Trophoblast cell (in vitro differentiated cells and primary cell): ENCODE results near the gene TRMT61A.

ENCODE experiments used
- DNase-seq, 2 donors: peaks; one replicate each; pipeline ENCODE4 v3.0.0-alpha.2; 2016
- H2AFZ ChIP-seq: 2 replicates; pipeline ENCODE4 v1.6.1; 2013; ENCODE audit warnings: low read length, moderate library complexity, mild to moderate bottlenecking; ENCODE audit not compliant: insufficient read depth, poor library complexity
- H2AK5ac ChIP-seq: 2 replicates; pipeline ENCODE4 v1.6.1; 2013; ENCODE audit warnings: mild to moderate bottlenecking, low read length
- H2BK120ac ChIP-seq: 2 replicates; pipeline ENCODE4 v1.6.1; 2013; ENCODE audit warnings: low read length, mild to moderate bottlenecking, moderate library complexity; ENCODE audit not compliant: insufficient read depth, poor library complexity
- H2BK12ac ChIP-seq: 2 replicates; pipeline ENCODE4 v1.6.1; 2013; ENCODE audit warnings: mild to moderate bottlenecking, low read length, moderate library complexity
- H2BK5ac ChIP-seq: 2 replicates; pipeline ENCODE4 v1.6.1; 2013; ENCODE audit warnings: low read length, low read depth, moderate library complexity, mild to moderate bottlenecking; ENCODE audit not compliant: poor library complexity
- H3K14ac ChIP-seq: 2 replicates; pipeline ENCODE4 v1.6.1; 2013; ENCODE audit warnings: mild to moderate bottlenecking, low read length
- H3K18ac ChIP-seq: 2 replicates; pipeline ENCODE4 v1.6.1; 2013; ENCODE audit warnings: mild to moderate bottlenecking, low read length
- H3K23ac ChIP-seq: 2 replicates; pipeline ENCODE4 v1.6.1; 2013; ENCODE audit warnings: low read length
- H3K27ac ChIP-seq: 2 replicates; pipeline ENCODE4 v1.5.1; 2013; ENCODE audit warnings: low read depth, mild to moderate bottlenecking, inconsistent platforms, low read length, moderate library complexity
- H3K27me3 ChIP-seq: 2 replicates; pipeline ENCODE4 v1.6.1; 2013; ENCODE audit warnings: inconsistent platforms, mild to moderate bottlenecking, low read length, moderate library complexity; ENCODE audit not compliant: insufficient read depth
- H3K36me3 ChIP-seq, 2 experiments: 1 replicate in 1 of 2; 2 replicates in 1 of 2; pipeline ENCODE4 v1.6.1; 2013; ENCODE audit warnings: low read length in 2 of 2, mild to moderate bottlenecking in 2 of 2, moderate library complexity in 1 of 2; ENCODE audit not compliant: insufficient read depth in 2 of 2, control insufficient read depth in 1 of 2
- H3K4ac ChIP-seq: 2 replicates; pipeline ENCODE4 v1.6.1; 2013; ENCODE audit warnings: low read depth, mild to moderate bottlenecking, low read length, moderate library complexity
- H3K4me1 ChIP-seq, 2 experiments: 1 replicate in 1 of 2; 2 replicates in 1 of 2; pipeline ENCODE4 v1.6.1; 2013; ENCODE audit warnings: low read length in 2 of 2, mild to moderate bottlenecking in 2 of 2, moderate library complexity in 1 of 2; ENCODE audit not compliant: insufficient read depth in 2 of 2, control insufficient read depth in 1 of 2
- H3K4me2 ChIP-seq: 2 replicates; pipeline ENCODE4 v1.6.1; 2013; ENCODE audit warnings: inconsistent platforms, mild to moderate bottlenecking, low read length, moderate library complexity
- H3K4me3 ChIP-seq: 2 replicates; pipeline ENCODE4 v1.5.1; 2013; ENCODE audit warnings: mild to moderate bottlenecking, low read depth, low read length, inconsistent platforms
- H3K79me1 ChIP-seq: one replicate; pipeline ENCODE4 v1.6.1; 2013; ENCODE audit warnings: low read length
- H3K79me2 ChIP-seq: 2 replicates; pipeline ENCODE4 v1.6.1; 2013; ENCODE audit warnings: low read length, mild to moderate bottlenecking; ENCODE audit not compliant: control insufficient read depth, insufficient read depth, poor library complexity
- H3K9ac ChIP-seq: 2 replicates; pipeline ENCODE4 v1.6.1; 2013; ENCODE audit warnings: mild to moderate bottlenecking, low read length
- H3K9me3 ChIP-seq: 2 replicates; pipeline ENCODE4 v1.6.1; 2013; ENCODE audit warnings: low read depth, mild to moderate bottlenecking, control low read depth, inconsistent platforms, low read length; ENCODE audit not compliant: insufficient read depth
- H4K12ac ChIP-seq: 2 replicates; pipeline ENCODE4 v1.6.1; 2013; ENCODE audit warnings: low read depth, mild to moderate bottlenecking, low read length, moderate library complexity
- H4K8ac ChIP-seq: 2 replicates; pipeline ENCODE4 v1.6.1; 2013; ENCODE audit warnings: low read depth, mild to moderate bottlenecking, low read length, moderate library complexity
- H4K91ac ChIP-seq: one replicate; pipeline ENCODE4 v1.6.1; 2013; ENCODE audit warnings: low read depth, mild to moderate bottlenecking, low read length, moderate library complexity
- WGBS: extraction: QIAGEN DNeasy Blood & Tissue Kit; methylation state at CpG from one replicate; pipeline ENCODE4 v1.1.7; 2013; ENCODE audit warnings: missing lambda C conversion rate; ENCODE audit not compliant: insufficient read length, insufficient coverage; ENCODE audit errors: extremely low coverage; 5-methylcytosine and 5-hydroxymethylcytosine counted together

TRMT61A gene

DNA sequence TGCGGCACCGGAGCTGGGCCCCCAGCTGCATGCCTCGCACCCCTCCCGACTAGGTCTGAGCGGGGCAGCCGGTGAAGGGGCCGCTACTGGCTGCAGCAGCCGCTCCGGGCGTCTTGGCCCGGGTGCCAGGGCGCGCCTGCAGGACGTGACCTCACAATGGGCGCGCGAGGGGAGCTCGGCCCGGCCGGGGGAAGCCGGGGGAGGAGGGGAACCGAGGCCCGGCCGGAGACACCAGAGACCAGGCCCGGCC, 33.1 kb downstream of the TRMT61A start:
- peak overlapping the region; percentile 99 for H3K27ac ChIP-seq
- no CpG with 5 or more reads among the region's 25 CpGs for WGBS
- peak in 1 of 2 donors; percentile 41 for DNase-seq
- H3K14ac ChIP-seq: peak overlapping the region; percentile 81
- peaks cover 24% of the 10 kb centered on the region for H3K79me2 ChIP-seq
- H2AK5ac ChIP-seq: peak overlapping the region; percentile 97
- H4K91ac ChIP-seq: peak overlapping the region; percentile 95
- no peak overlapping the region for H3K23ac ChIP-seq
- H3K4me2 ChIP-seq: peak overlapping the region; percentile 79
- peak overlapping the region; percentile 91 for H2BK120ac ChIP-seq
- peaks cover 14% of the 10 kb centered on the region for H3K79me1 ChIP-seq
- no peaks in the 10 kb centered on the region for H3K9me3 ChIP-seq
- peak overlapping the region; percentile 92 for H3K18ac ChIP-seq
- H4K12ac ChIP-seq: peak overlapping the region; percentile 33
- peak overlapping the region; percentile 54 for H2BK5ac ChIP-seq
- no peaks in the 10 kb centered on the region for H3K27me3 ChIP-seq
- peak overlapping the region; percentile 89 for H4K8ac ChIP-seq
- H3K4me1 ChIP-seq: peaks cover 0 to 8% of the 10 kb centered on the region in 2 experiments
- peak overlapping the region; percentile 97 for H3K4me3 ChIP-seq
- peaks cover 13 to 17% of the 10 kb centered on the region in 2 experiments for H3K36me3 ChIP-seq
- H3K9ac ChIP-seq: peak overlapping the region; percentile 88
- H3K4ac ChIP-seq: peak overlapping the region; percentile 98
- H2AFZ ChIP-seq: peak overlapping the region; percentile 74
- no peak overlapping the region for H2BK12ac ChIP-seq

DNA sequence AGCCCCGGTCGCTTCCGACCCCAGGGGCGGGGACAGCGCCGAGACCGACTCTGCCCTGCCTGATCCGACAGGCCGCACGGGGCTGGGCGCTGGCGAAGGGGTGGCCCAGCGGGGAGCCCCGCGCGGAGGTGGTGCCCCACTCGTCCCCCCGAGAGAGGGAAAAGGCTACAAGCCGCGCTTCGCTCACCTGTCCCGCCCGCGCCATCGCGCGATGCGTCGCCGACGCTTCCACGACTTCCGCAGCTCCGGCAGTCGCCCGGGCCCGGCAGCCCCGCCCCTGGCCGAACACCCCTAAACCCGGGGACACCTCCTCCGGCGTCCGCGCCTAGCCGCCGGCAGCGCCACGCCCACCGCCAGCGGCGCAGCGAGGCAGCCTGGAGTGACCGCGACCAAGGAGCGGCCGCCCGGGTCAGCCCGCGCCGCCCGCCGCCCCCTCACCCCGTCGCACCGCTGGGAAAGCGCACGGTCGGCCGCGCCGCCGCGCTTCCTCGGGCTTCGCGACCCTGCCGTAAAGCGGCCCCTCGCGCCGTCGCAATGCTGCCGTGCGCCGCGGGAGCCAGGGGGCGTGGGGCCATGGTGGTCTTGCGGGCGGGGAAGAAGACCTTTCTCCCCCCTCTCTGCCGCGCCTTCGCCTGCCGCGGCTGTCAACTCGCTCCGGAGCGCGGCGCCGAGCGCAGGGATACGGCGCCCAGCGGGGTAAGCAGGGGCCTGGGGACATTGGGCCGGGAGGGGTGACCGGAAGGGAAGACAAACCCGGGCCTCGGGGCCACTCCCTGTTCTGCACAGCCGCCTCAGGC, 33.6 kb downstream of the TRMT61A start, which contains the start of the genes BAG5 and COA8:
Gene BAG5 (minus strand): TSS at position 229 of the 797 bp plus-strand sequence. CDS start 1,493 bp downstream, outside the sequence.
Gene COA8 (plus strand): TSS at position 532 of the 797 bp plus-strand sequence. CDS start 42 bp downstream, at position 574.
- Histone ChIP-seq H2AK5ac (peak within 1 kb of the TSS; percentile 97), H2AFZ (peak within 1 kb of the TSS; percentile 99), H3K79me2 (peaks cover 24% of the 10 kb centered on the region), H3K4ac (peak within 1 kb of the TSS; percentile 98), H3K27ac (peak within 1 kb of the TSS; percentile 99), H2BK120ac (peak within 1 kb of the TSS; percentile 91), H4K8ac (peak within 1 kb of the TSS; percentile 89), H3K4me1 (peaks cover 0 to 8% of the 10 kb centered on the region in 2 experiments), H3K36me3 (peaks cover 13 to 17% of the 10 kb centered on the region in 2 experiments), H4K91ac (peak within 1 kb of the TSS; percentile 95), H3K18ac (peak within 1 kb of the TSS; percentile 98), H3K9me3 (no peaks in the 10 kb centered on the region), H3K79me1 (peaks cover 14% of the 10 kb centered on the region), H3K4me3 (peak within 1 kb of the TSS; percentile 97), H3K14ac (peak within 1 kb of the TSS; percentile 81), H3K4me2 (peak within 1 kb of the TSS; percentile 79), H4K12ac (peak within 1 kb of the TSS; percentile 97), H2BK5ac (peak within 1 kb of the TSS; percentile 95), H3K23ac (no peak within 1 kb of the TSS), H3K27me3 (no peaks in the 10 kb centered on the region), H2BK12ac (no peak within 1 kb of the TSS), H3K9ac (peak within 1 kb of the TSS; percentile 96)
- no CpG with 5 or more reads among the region's 109 CpGs for WGBS
- peak; percentile 62 to 95 for DNase-seq

DNA sequence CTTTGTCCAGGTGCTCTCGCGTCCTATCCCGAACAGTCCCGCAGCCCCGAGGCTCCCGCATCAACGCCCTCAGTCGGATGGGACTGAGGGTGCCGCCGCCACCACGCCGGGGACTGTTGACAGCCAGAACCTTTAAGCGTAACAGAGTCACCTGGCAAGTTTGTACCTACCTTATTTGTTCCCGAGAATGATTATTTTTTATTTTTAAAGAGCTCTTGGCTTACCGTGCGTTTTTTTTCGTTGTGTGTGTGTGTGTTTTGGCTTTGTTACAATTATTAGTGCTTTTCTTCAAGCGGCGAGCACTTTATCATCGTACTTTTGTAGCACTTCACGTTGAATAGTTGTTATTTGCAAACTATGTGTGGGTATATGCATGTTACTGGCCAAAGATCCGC, 34.2 kb downstream of the TRMT61A start:
- Histone ChIP-seq H3K4me2 (peak overlapping the region; percentile 73), H3K4me3 (peak overlapping the region; percentile 97), H3K4me1 (peaks cover 0 to 8% of the 10 kb centered on the region in 2 experiments), H2BK120ac (peak overlapping the region; percentile 81), H3K18ac (peak overlapping the region; percentile 98), H3K23ac (no peak overlapping the region), H2BK12ac (no peak overlapping the region), H4K91ac (peak overlapping the region; percentile 95), H3K9ac (peak overlapping the region; percentile 96), H4K12ac (peak overlapping the region; percentile 97), H3K79me1 (peaks cover 14% of the 10 kb centered on the region), H3K79me2 (peaks cover 24% of the 10 kb centered on the region), H2AK5ac (peak overlapping the region; percentile 70), H2AFZ (peak overlapping the region; percentile 99), H3K27me3 (no peaks in the 10 kb centered on the region), H3K4ac (peak overlapping the region; percentile 93), H3K36me3 (peaks cover 13 to 17% of the 10 kb centered on the region in 2 experiments), H3K14ac (peak overlapping the region; percentile 81), H4K8ac (peak overlapping the region; percentile 89), H2BK5ac (peak overlapping the region; percentile 66), H3K27ac (peak overlapping the region; percentile 99), H3K9me3 (no peaks in the 10 kb centered on the region)
- WGBS: no CpG with 5 or more reads among the region's 22 CpGs
- peak; percentile 98 for DNase-seq

DNA sequence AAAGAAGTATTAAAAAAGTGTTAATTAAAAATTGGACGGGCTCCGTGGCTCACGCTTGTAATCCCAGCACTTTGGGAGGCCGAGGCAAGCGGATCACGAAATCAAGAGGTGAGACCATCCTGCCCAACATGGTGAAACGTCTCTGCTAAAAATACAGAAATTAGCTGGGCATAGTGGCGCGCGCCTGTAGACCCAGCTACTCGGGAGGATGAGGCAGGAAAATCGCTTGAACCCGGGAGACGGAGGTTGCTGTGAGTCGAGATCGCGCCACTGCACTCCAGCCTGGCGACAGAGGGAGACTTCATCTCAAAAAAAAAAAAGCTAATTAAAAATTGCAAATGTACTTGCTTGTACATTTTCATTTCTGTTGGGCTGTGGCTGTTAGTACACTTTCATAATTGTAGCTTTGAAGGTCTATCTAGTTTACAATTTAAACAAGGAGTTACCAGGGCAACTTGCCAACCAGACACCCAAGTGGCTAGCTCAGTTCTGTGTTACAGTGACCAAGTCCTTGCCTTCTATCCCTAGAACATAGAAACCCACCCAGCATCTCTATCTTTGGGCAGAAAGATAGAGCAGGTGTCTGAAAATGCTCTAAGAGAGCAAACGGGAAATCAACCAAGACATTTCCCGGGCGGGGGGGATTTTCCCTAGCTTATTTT, 35.0 kb downstream of the TRMT61A start:
- Histone ChIP-seq H3K79me2 (peaks cover 26% of the 10 kb centered on the region), H4K12ac (no peak overlapping the region), H3K27ac (no peak overlapping the region), H3K36me3 (peaks cover 13 to 15% of the 10 kb centered on the region in 2 experiments), H3K14ac (no peak overlapping the region), H3K27me3 (no peaks in the 10 kb centered on the region), H3K4ac (peak overlapping the region; percentile 84), H3K9me3 (no peaks in the 10 kb centered on the region), H2AK5ac (no peak overlapping the region), H3K79me1 (peaks cover 14% of the 10 kb centered on the region), H2AFZ (no peak overlapping the region), H3K9ac (no peak overlapping the region), H3K18ac (no peak overlapping the region), H3K4me2 (peak overlapping the region; percentile 73), H3K4me3 (no peak overlapping the region), H4K8ac (no peak overlapping the region), H2BK5ac (no peak overlapping the region), H2BK12ac (no peak overlapping the region), H3K4me1 (peaks cover 4 to 9% of the 10 kb centered on the region in 2 experiments), H4K91ac (no peak overlapping the region), H2BK120ac (no peak overlapping the region), H3K23ac (no peak overlapping the region)
- WGBS: no CpG with 5 or more reads among the region's 21 CpGs
- DNase-seq: no peak
